ENCODE measurements around the gene BANF2. TPM values are rescaled to one million over a fixed set of nuclear protein-coding genes. Genes with fewer than 3 reads are reported as not detected.

The BANF2 gene
- total and polyA plus RNA-seq, 2 of the 8 experiments (the other 6 are each of a cell fraction or from before 2014, with no cell fraction given), result not detected

- TF ChIP-seq CREB1 (IDR thresholded peaks at IDR 0.05) (no peak), KDM4A (IDR thresholded peaks at IDR 0.05; ENCODE audit: low read depth, low read length, severe bottlenecking) (no peak), CHD1 (IDR thresholded peaks at IDR 0.05; ENCODE audit: low read depth, low read length) (no peak), CHD2 (IDR thresholded peaks at IDR 0.05; ENCODE audit: low read length) (no peak)
Measured at GRCh38 chr20:17762243-17762872, 62.6 kb downstream of the BANF2 start (continued).
